GM18907 (cell line): ENCODE data around the gene TMEM115.
A peak's percentile ranks its signal among the peaks of the same experiment; 100 is the strongest.

Experiments used
- ATAC-seq: cut with Tn5 transposase; IDR thresholded peaks from one replicate; pipeline ENCODE4 v1.9.1; 2021; ENCODE audit warnings: mild to moderate bottlenecking, moderate library complexity; ENCODE audit not compliant: unreplicated experiment

Gene TMEM115, protein sequence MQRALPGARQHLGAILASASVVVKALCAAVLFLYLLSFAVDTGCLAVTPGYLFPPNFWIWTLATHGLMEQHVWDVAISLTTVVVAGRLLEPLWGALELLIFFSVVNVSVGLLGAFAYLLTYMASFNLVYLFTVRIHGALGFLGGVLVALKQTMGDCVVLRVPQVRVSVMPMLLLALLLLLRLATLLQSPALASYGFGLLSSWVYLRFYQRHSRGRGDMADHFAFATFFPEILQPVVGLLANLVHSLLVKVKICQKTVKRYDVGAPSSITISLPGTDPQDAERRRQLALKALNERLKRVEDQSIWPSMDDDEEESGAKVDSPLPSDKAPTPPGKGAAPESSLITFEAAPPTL

GRCh38 chr3:50358911-50359759 is at the start of gene TMEM115:
TMEM115 (minus strand) TSS chr3:50359521; CDS start chr3:50359063, 458 bp downstream.
- peak; percentile 97 for ATAC-seq

DNA sequence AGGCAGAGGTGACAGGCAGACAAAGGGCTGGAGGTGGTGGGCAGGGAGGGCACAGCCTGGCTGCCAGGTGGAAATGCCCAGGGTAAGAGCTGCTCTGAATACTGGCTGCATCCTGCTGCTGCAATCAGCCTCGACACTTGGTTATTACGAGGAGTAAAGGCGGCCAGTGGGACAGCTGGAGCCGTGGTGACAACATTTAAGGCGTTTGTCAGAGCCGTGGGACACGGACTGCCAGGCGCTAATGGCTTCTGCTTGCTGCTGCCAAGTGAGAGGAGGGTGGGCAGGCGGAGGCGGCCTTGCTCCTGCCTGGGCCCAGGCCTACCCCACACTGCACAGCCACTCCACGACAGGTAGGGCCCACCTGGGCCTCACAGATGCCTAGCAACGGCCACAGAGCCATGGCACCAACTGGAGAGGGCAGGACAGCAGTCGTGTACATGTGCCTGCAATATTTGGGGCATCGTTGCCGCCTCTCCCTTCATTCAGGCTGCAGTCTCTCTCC is 49.2 kb upstream of the TMEM115 start:
- ATAC-seq: no peak

GRCh38 chr3:50406487-50406886 is 47.2 kb upstream of the TMEM115 start:
- no peak for ATAC-seq

DNA sequence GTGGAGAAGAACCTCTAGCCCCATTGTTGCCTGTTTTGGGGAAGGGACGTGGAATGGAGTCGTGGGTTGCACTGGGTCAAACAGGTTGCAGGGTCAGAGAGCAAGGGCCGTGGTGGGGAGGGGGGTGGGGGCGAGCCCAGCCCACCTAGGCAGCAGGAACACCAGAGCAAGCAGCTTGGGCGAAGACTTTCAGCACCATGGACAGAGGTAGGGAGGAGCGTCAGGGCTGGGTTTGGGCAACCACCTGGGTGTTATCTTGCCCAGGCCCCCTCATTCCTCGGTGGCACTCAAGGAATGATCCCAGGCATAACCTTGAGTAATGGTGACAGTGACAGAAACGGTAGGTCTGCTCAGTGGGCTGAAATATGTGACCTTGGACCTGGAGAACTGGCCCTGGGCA is 45.9 kb upstream of the TMEM115 start:
- ATAC-seq: no peak

- ATAC-seq: no peak
Measured at GRCh38 chr3:50401978-50402595, 42.8 kb upstream of the TMEM115 start.

GRCh38 chr3:50396502-50396901 is 37.2 kb upstream of the TMEM115 start:
- no peak for ATAC-seq

DNA sequence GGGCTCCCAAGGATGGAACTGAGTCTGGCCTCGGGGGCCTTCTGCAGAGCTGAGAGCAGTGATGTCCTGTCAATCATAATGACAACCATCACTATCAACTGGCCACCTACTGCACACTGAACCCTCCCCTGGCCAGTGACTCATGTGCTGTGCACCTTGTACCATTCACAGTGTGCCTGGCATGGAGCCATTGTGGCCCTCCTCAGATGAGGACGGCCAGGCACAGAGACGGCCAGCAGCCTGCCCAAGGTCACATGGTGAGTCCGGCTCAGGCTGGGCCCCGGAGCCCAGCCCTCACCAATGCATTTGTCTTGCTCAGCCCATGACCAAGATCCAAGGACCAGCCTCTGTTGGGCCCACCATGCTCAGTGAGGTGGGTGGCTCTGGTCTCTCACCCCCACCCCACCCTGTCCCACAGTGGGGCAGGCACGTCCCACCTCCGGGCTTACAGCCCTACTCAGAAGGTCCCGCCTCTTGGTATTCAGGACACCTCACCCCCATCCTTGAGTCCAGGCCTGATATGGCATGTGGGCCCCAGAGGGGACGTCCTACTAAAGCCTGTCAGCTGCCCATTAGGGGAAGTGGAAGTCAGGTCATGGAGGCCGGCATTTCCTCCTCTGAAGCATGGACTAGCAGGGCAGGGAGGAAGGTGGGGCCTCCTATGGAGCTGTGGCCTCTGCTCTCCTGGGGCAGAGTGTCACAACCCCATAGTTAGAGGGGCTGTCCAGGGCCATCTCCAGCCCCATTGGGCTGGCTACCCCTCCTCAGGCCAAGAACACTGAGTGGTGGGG is 35.9 kb upstream of the TMEM115 start:
- ATAC-seq: no peak

DNA sequence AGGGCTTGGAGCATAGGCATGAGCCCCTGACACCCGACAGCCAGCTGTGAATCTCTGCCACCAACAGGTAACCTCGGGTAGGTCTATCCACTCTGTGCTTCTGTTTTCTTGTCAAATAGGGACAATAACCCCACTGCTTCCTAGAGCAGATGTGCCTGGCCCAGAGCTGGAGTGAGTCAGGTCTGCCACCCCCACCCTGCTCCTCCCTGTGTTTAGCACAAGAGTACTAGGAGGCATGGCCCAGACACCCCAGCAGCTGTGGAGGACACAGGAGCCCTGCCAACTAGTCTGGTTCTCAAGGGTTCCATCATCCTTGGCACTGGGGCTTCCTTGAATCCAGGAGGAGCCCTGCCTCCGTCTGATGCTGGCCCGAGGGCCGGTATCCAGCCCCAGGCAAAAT is 33.7 kb upstream of the TMEM115 start:
- no peak for ATAC-seq

DNA sequence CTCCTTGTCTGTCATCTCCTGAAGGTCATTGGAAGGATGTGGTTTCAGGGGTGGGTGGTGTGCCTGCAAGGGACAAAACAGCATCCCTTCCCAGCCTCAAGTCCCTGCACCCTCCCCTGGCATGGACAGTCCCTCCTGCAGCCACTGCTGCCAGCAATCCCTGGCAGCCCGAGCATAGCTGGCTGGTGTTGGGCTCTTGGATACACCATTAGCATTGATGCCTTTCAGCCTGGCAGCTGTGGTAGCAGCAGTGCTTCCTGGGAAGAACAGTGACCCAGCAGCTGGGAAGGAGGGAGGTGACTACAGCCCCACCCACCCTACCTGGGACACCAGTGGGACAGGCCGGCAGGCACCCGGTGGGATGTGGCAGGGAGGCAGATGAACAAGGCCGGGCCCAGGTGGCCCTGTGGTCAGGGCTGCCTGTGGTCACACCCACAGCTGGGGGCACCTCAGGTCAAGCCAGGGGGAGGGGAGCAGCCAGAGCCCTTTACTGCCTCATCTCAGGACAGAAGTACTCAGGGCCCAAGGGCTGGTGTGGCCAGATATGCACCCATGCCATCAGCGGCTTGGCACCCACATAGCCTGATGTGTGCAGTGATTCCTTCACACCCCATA is 32.9 kb upstream of the TMEM115 start:
- no peak for ATAC-seq

GRCh38 chr3:50390508-50391224 is 31.3 kb upstream of the TMEM115 start:
- no peak for ATAC-seq

DNA sequence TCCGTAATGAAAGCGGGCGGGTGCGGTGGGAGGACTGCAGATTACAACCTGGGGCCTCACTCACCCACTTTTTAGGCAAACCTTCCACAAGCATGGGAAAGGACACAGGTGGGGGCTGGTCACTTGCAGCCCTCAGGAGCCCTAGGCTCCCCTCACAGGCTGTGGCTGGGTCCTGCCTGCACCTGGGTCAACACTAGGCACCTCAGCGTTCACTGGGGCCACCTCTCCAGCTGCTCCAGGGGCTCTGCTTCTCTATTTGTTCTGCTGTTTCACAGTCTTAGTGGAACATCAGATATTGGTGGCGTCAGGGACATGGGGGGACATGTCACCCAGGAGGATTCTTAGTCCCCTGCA is 30.1 kb upstream of the TMEM115 start:
- ATAC-seq: no peak

DNA sequence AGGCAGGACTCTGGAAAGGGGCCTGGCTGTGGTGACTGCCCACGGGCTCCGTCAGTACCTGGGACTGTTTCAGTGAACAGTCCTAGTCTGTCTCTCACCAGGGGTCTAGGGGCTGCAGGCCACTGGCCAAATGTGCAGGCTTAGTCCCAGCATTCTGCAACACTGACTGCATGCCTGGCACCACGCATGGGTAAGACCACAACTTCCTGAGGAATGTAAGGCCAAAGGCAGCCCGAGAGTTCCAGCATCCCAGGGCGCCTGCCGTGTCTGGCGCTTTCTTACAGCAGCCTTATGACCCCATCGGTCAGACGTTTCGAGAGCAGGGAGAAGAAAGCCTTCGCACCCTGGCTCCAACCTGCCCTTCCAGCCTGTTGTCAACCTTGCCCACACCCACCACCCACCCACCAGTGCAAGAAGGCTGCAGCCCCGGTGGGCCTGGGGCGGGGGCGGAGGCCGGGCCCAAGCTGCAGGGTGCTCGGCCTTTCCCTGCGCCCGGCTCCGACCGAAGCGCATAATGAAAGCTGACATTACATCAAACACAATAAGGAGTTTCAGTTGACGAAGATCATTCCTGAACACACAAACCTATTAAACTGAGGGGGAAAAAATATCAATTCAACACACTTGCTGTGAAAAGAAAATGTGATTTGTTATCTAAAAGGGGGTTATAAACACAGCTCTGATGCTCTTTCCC is 29.5 kb upstream of the TMEM115 start:
- no peak for ATAC-seq

- no peak for ATAC-seq
Measured at GRCh38 chr3:50388016-50388719, 28.8 kb upstream of the TMEM115 start.

- ATAC-seq: no peak
Measured at GRCh38 chr3:50385754-50386153, 26.4 kb upstream of the TMEM115 start.

GRCh38 chr3:50383750-50384149 is 24.4 kb upstream of the TMEM115 start:
- no peak for ATAC-seq

DNA sequence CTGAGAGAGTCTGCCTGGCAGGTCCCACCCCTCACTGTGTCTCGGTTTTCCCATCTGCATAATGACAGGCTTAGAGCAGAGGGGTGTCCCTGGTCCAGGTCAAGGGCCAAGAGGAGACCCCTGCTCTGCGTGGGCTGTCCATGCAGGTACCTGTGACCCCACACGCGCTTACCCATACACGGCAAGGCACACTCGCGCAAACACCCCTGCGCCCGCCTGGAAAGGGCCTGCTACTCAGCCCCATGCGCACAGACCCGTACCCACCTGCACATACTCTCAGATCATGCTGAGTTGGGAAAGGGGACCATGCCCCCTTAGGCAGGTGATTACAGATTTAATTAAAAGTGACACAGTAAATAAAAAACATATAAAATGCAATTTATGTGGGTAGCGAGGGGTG is 23.4 kb upstream of the TMEM115 start:
- ATAC-seq: no peak

- ATAC-seq: no peak
Measured at GRCh38 chr3:50381383-50381782, 22.1 kb upstream of the TMEM115 start.

GRCh38 chr3:50380405-50381085 is 21.2 kb upstream of the TMEM115 start:
- no peak for ATAC-seq
